Activated CD4-positive, alpha-beta T cell treated with anti-CD3 and anti-CD28 coated beads, Interleukin-2, amount 50 U/mL, for 16 hours (primary cell): ENCODE measurements around the gene PDK2.

Experiments
- DNase-seq: peaks from one replicate; pipeline ENCODE4 v3.0.0-alpha.2; 2020

PDK2 gene

GRCh38 chr17:50094753-50095619, at the start of gene PDK2:
TSS of gene PDK2 (plus strand) at chr17:50095351. CDS start at chr17:50095436, 85 bp downstream.
- peak; percentile 94 for DNase-seq

GRCh38 chr17:50046179-50046578, 49.0 kb upstream of the PDK2 start:
- DNase-seq = no peak

- DNase-seq = no peak
These were observed 48.5 kb upstream of the PDK2 start for GRCh38 chr17:50046667-50047066.

- no peak for DNase-seq
These were observed 48.1 kb upstream of the PDK2 start for GRCh38 chr17:50047083-50047482.

GRCh38 chr17:50047488-50048126, 47.5 kb upstream of the PDK2 start:
- peak; percentile 21 for DNase-seq

GRCh38 chr17:50048146-50048720, 46.9 kb upstream of the PDK2 start:
- no peak for DNase-seq

GRCh38 chr17:50048988-50049387, 46.2 kb upstream of the PDK2 start:
- DNase-seq = no peak

- DNase-seq = no peak
These were observed 45.5 kb upstream of the PDK2 start for GRCh38 chr17:50049636-50050035.

- DNase-seq = no peak
These were observed 44.6 kb upstream of the PDK2 start for GRCh38 chr17:50050431-50051032.

- DNase-seq = peak; percentile 85
These were observed 44.0 kb upstream of the PDK2 start for GRCh38 chr17:50051082-50051576.

GRCh38 chr17:50051606-50052005, 43.5 kb upstream of the PDK2 start:
- DNase-seq = no peak

- no peak for DNase-seq
These were observed 42.8 kb upstream of the PDK2 start for GRCh38 chr17:50052241-50052796.

GRCh38 chr17:50052822-50053653, 42.1 kb upstream of the PDK2 start:
- DNase-seq = no peak

- DNase-seq = no peak
These were observed 41.5 kb upstream of the PDK2 start for GRCh38 chr17:50053654-50053960.

GRCh38 chr17:50055055-50055425, 40.1 kb upstream of the PDK2 start:
- peak; percentile 8 for DNase-seq

- DNase-seq = peak; percentile 68
These were observed 39.5 kb upstream of the PDK2 start, which contains the start of gene ITGA3 for GRCh38 chr17:50055426-50056216. TSS of gene ITGA3 (plus strand) at chr17:50056110. CDS start at chr17:50056440, 330 bp downstream.

- DNase-seq = peak; percentile 70
These were observed 38.8 kb upstream of the PDK2 start for GRCh38 chr17:50056217-50056960.

GRCh38 chr17:50056961-50057330, 38.2 kb upstream of the PDK2 start:
- DNase-seq = no peak

GRCh38 chr17:50057521-50057991, 37.6 kb upstream of the PDK2 start:
- no peak for DNase-seq

GRCh38 chr17:50058296-50058953, 36.7 kb upstream of the PDK2 start:
- no peak for DNase-seq
